DLD1 (cell line): ENCODE results near the gene GNPDA2.

Source experiments
- in situ Hi-C: cut with HindIII; loops from 2 replicates; pipeline ENCODE4 v1.10.0; 2017; ENCODE audit warnings: low sequenced_read_pairs

The GNPDA2 gene

DNA sequence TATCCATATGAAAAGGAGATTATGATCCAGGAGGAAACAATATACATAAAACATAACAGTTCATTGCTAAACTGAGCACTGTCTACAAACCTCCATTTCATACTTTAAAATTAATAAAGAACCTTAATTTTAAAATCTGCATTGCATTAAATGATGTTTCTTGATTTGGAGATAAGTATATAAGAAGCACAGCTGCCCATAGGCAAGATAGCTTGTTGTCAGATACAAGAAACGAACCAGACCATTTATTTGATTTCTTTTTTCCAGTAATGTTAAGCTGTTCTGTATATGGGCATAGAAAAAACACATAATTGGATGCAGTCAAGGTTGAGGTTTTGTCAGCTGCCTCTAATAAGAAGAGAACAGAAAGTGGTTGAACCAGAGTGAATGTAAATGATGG is 41.7 kb downstream of the GNPDA2 start:
- in situ Hi-C loops: no loop called here

DNA sequence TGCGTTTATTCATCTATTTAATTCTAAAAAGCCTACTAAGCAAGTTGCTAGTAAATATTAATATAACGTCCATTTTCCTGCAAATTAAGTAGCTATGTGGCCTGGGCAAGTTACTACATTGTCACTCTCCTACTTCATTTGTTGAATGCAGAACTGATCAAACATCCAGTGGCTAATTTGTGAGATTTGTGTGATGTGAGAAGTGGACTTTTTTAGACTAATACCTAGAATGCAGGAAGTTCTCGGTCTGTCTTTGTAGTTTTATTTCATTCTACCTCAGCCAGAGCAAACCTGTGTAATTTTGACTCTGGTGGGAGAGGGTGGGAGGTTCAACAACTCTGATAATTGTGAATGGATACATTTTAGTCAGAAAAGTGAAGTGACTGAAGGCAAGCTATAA is 47.3 kb downstream of the GNPDA2 start:
- in situ Hi-C loops: no loop called here

DNA sequence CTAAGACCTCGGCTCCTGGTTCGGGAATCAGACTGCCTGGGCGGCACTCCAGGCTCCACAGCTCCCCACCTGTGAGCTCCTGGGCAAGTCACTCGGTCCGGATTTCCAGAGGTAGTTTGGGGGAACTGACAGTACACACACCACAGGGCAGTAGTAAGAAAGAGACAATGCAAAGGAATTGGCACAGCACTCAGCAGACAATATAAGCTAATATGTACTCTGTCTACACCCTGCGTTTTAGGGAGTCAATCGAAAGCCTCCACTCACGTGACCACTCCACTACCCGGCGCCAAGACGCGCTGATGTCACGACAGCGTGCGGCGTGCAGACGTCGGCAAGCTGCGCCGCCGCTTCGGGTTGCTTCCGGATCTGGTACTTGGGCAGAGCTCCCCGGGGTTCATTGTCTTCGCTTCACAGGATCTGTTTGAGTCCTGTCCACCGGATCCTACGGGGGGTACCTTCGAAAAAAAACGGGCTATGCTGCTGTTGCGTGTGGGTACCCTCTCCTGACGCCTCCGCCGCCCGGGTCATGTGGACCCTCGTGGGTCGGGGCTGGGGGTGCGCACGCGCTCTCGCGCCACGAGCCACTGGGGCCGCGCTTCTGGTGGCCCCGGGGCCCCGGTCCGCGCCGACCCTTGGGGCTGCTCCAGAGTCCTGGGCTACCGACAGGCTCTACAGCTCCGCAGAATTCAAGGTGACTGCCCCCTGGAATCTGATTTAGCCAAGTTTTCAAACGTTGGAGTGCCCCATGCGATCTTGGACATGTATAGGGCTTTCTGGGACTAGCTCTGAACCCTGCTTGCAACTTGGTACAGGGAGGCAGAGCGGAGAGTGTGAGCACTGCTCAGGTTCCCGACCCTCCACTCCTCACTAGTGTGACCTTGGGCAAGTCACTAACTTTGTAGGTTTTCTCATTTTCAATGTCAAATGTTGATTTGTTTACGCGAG is 48.0 kb downstream of the GNPDA2 start, which contains the start of gene GUF1:
Gene GUF1, plus strand, starts transcription at position 327 of the 948 bp plus-strand sequence. Its CDS starts 203 bp downstream, at position 530.
- in situ Hi-C loops: no loop called here

DNA sequence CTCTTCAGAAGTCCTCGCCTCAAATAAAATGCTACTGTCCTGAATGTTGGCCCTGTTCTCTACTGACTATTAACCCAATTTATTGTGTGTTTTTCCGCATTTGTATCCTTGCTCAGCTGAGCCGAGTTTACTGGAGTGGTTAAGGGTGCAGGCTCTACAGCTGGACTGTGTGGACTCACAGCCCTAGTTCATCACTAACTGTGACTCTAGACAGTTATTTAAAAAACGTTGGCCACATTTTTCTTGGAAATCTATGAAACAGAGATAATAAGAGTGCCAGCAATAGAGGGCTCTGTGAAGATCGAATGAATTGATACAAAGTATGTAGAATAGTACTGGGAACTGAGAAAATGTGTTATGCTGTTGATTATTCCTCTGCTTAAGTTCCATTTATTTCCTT is 51.0 kb downstream of the GNPDA2 start:
- in situ Hi-C loops: no loop called here

DNA sequence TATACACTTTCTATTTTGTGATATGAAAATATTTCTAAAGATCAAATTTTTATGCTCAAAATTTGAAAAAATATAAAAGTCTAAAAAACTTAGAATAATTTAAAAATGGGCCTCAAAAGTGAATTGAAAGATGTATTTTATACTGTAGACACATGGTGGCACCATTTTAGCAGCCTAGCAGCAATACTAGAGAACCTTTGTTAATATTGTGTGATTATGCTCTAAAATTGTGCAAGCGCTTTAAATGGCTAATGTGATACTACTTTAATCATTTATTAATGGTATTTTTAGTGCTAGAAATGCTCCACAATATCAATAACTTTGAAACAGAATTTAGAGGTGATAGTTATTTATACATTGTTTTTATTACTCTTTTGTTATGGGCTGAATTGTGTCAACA is 51.9 kb downstream of the GNPDA2 start:
- in situ Hi-C loops: no loop called here

DNA sequence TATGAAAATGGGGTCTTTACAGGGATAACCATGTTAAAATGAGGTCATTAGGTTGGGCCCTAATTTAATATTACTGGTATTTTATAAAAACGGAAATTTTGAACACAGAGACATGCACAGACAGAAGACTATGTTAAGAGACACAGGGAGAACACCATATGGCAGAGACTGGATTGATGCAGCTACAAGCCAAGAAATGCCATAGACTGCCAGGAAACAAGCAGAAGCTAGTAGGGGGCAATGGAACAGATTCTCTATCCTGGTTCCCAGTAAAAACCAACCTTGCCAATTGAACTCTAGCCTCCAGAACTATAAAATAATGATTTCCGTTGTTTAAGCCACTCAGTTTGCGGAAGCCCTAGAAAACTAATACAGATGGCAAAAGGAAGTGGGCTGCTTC is 54.7 kb downstream of the GNPDA2 start:
- in situ Hi-C loops: no loop called here

DNA sequence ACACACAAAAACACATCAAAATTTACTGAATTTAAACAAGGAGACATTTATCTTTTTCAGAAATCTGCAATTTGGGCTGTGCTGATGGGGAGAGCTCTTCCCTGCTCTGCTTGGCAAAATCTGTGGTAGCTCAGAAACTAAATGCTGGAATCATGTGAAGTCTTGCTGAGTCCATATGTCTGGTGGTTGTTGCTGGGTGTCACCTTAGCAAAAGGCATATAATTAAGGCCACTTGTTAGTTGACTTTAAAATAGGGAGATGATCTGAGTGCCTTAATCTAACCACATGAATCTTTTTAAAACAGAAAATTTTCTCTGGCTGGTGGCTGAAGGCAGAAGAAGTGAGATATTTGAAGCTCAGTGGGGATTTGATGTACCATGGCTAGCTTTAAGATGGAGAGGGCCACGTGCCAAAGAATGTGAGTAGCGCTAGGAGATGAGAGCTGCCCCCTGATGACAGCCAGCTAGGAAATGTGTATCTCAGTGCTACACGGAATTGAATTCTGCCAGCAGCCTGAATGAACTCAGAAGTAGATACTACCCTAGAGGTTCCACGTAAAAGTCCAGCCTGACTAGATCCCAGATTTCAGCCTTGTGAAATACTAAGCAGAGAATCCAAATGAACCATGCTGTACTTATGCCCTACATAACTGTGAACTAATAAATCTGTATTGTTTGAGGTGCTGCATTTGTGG is 55.7 kb downstream of the GNPDA2 start:
- in situ Hi-C loops: no loop called here

DNA sequence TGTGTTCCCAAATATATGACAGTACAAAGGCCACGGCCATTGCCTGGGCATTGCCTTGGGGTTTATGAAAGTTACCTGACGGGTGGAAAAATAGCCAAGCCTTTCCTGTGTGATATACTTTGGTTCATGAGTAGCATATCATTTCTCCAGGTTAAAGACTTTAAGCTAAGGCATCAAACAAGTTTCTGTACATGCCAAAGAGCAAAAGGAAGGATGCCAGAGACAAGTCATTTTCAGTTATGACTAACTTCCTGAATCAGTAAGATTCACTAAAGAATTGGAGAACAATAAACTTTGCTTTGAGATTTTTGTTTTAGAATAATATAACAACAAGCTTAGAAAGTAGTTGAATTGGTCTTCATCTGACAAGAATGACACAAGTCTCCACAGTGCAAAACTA is 57.8 kb downstream of the GNPDA2 start:
- in situ Hi-C loops: no loop called here

DNA sequence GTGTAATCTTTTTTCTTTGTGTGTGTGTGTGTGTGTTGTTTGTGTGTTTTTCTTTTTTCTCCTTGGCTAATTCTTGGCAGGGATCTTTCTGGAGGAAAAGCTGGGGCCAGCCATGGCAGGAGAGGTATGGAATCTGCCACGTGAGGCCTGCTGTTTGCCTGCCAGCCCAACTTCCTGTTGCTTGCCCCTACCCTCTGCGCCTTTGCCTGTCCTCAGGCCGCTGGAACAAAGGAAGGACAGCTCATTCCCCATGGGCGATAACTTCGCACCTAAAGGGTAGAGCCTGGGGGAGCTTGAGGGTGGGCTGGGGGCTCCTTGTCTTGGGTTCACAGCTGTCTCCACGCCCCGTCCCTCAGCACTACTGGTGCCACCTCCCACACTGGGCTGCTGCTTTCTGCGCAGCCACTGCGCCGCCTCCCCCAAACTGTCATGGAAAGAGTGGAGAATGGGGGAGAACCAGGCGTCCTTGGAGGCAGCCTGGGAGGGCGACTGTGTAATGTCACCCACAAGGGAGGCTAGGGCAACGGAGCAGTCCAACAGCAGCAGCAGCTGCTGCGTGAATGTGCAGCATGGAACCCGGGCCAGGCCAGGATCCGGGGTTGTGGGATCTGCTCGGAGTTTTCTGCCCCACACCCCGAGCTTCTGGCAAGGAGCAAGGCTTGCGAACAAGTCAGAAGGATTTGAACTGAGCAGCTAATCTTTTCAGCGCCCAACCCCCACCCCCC is 62.7 kb downstream of the GNPDA2 start:
- in situ Hi-C loops: no loop called here

DNA sequence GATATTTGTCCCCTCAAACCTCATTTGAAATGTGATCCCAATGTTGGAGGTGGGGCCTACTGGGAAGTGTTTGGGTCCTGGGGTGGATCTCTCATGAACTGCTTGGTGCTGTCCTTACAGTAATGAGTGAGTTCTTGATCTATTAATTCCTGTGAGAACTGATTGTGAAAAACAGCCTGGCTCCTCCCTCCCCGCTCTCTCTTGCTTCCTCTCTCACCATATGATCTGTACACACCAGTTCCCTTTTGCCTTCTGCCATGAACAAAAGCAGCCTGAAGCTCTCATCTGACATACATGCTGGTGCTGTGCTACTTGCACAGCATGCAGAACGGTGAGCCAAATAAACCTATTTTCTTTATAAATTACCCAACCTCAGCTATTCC is 63.7 kb downstream of the GNPDA2 start:
- in situ Hi-C loops: no loop called here

DNA sequence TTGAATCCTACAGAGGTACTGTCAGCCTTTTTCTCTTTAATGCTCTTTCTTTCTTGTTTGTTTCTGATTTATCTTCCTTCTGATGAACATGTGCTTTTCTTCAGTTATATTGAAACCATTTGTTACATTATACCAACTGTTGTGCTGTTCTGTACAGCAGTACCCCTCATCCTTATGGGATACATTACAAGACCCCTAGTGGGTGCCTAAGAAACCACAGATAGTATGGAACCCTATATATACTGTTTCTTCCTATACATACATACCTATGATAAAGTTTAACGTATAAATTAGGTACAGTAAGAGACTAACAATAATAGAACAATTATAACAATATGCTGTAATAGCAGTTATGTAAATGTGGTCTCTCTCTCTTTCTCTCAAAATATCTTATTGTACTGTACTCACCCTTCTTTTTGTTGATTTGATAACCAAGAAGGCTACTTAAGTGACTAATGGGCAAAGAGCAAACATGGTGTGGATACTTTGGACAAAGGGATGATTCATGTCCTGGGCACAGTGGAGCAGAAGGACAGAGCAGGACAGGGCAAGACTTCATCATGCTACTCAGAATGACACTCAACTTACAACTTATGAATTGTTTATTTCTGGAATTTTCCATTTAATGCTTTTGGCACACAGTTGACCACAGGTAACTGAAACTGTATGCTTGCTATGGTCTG is 64.3 kb downstream of the GNPDA2 start:
- in situ Hi-C loops: no loop called here

DNA sequence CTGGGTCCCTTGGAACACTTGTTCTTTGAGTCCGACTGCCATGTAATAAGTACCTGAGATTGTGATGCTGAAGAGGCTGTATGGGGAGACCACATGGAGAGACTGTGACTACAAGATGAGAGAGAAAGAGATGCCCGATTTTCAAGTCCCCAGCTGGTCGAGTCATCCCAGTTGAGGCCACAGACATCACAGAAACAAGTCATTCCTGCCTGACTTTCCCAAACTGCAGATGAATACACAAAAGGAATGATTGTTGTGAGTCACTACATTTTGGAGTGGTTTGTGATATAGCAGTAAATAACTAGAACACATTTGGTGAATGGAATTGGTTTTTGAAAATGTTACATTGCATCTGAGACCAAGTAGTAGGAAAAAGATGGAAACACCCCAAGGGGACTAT is 66.0 kb downstream of the GNPDA2 start:
- in situ Hi-C loops: no loop called here

DNA sequence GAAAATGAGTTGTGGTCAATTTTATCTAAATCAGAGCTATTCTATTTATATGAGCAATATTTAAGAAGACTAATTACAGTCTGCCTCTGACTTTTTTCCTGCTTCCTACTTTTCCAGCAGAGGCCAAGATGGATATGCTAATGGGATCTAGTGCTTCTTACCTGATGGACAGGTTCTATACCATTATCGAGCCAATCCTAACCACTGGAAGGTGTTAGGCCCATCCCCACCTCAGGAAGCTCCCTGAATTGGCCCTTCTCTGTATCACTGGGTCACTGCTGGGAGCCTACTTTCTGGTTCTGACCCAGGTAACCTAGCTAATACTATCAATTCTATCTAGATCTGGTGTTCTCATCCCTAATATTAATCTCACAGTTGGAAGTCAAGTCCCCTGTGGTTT is 74.4 kb downstream of the GNPDA2 start:
- in situ Hi-C loops: no loop called here
